Upper lobe of left lung (tissue), 6 donors: Measurements from ENCODE around the gene P2RX3. TPM values are rescaled to one million over a fixed set of nuclear protein-coding genes. Genes with fewer than 3 reads are reported as not detected.

ENCODE experiments used
- ATAC-seq, 2 donors: fragments of 200-7000 bp; cut with Tn5 transposase; one replicate each; pipeline ENCODE4 v1.9.1; 2022; ENCODE audit warnings: mild to moderate bottlenecking in 2 of 2, moderate library complexity in 2 of 2; ENCODE audit not compliant: low FRiP score in 2 of 2
- DNase-seq, 2 donors: peaks; one replicate each; pipeline ENCODE4 v3.0.0-alpha.2; 2019 to 2020
- H3K27ac ChIP-seq, 4 donors: fragments of 200-600 bp; sonication (generic); one replicate each; pipeline ENCODE4 v1.5.1; 2016 to 2019
- H3K27me3 ChIP-seq, 4 donors: fragments of 200-600 bp; sonication (generic); one replicate each; pipeline ENCODE4 v1.5.1; 2017 to 2019
- H3K36me3 ChIP-seq, 4 donors: fragments of 200-600 bp; sonication (generic); one replicate each; pipeline ENCODE4 v1.5.1; 2016 to 2019
- H3K4me1 ChIP-seq, 4 donors: fragments of 200-600 bp; sonication (generic); one replicate each; pipeline ENCODE4 v1.5.1; 2018 to 2019
- H3K4me3 ChIP-seq, 4 donors: fragments of 200-600 bp; sonication (generic); one replicate each; pipeline ENCODE4 v1.5.1; 2017 to 2019; ENCODE audit warnings: mild to moderate bottlenecking in 2 of 4, moderate library complexity in 1 of 4
- H3K9me3 ChIP-seq, 4 donors: fragments of 200-600 bp; sonication (generic); one replicate each; pipeline ENCODE4 v1.5.1; 2018 to 2019
- EP300 ChIP-seq, 4 donors: sonication (generic); formaldehyde crosslinking; IDR thresholded peaks; one replicate each; pipeline ENCODE4 v1.5.1; 2017; ENCODE audit warnings: antibody characterized with exemption in 4 of 4, control low read depth in 2 of 4
- POLR2A ChIP-seq, 4 donors: fragments of 450-650 bp; IDR thresholded peaks; one replicate each; pipeline ENCODE4 v1.5.1; 2016 to 2017; ENCODE audit warnings: antibody characterized with exemption in 4 of 4, mild to moderate bottlenecking in 2 of 4
- POLR2AphosphoS5 ChIP-seq, 2 donors: sonication (generic); formaldehyde crosslinking; IDR thresholded peaks; one replicate each; pipeline ENCODE4 v1.5.1; 2017; ENCODE audit warnings: antibody characterized with exemption in 2 of 2
- total RNA-seq, 6 donors: library from RNA; depleted of rRNA in 4 of 6; stranded (reverse); fragments of >200 nt in 4 of 6; gene quantifications; one replicate each; pipeline versions ENCODE4 v1.1.0 to v1.2.1, GENCODE V29; 2016 to 2021
- TF ChIP-seq, protein P1 (sequence below), 6 experiments: fragments of 450-650 bp in 4 of 6; fragments of 200-600 bp in 2 of 6; sonication (generic) in 2 of 6; IDR thresholded peaks; one replicate each; pipeline ENCODE4 v1.5.1; 2016 to 2019; ENCODE audit warnings: antibody characterized with exemption in 6 of 6
- donor health status: DM: no; HTN: no; CAD: no; lungs with moderate emphysema.
- donor health status: DM: no; HTN: yes; CAD: no; lungs with severe emphysema.

The P2RX3 gene
- total RNA-seq, 6 donors from 2014 or later: not detected

DNA sequence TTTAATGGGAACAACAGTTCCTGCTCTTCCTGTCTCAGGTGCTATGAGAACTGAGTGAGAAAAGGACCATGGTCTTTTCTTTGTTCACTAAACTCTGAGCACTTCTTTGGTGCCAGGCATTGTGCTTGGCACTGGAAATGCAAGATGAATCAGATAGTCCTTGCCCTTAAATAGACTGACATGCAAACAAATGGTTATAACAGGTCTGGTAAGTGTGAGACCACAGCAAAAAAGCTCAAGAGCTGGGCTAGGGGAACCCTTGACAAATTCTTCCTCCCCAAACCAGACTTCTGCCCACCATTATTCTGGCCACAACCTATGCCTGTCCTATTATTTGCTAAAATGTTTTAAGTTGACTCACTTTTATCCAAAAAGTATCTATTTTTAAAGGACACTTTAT is 83.7 kb downstream of the P2RX3 start:
- DNase-seq: no peak
- no peaks in the 10 kb centered on the region for H3K27me3 ChIP-seq
- no peak overlapping the region for H3K4me3 ChIP-seq
- peaks cover 35 to 42% (median 37%) of the 10 kb centered on the region in 4 donors for H3K4me1 ChIP-seq
- H3K9me3 ChIP-seq: no peaks in the 10 kb centered on the region
- TF ChIP-seq EP300 (IDR thresholded peaks at IDR 0.05) (no peak), POLR2AphosphoS5 (IDR thresholded peaks at IDR 0.05) (no peak), POLR2A (IDR thresholded peaks at IDR 0.05) (no peak)
- TF ChIP-seq, protein P1, sequence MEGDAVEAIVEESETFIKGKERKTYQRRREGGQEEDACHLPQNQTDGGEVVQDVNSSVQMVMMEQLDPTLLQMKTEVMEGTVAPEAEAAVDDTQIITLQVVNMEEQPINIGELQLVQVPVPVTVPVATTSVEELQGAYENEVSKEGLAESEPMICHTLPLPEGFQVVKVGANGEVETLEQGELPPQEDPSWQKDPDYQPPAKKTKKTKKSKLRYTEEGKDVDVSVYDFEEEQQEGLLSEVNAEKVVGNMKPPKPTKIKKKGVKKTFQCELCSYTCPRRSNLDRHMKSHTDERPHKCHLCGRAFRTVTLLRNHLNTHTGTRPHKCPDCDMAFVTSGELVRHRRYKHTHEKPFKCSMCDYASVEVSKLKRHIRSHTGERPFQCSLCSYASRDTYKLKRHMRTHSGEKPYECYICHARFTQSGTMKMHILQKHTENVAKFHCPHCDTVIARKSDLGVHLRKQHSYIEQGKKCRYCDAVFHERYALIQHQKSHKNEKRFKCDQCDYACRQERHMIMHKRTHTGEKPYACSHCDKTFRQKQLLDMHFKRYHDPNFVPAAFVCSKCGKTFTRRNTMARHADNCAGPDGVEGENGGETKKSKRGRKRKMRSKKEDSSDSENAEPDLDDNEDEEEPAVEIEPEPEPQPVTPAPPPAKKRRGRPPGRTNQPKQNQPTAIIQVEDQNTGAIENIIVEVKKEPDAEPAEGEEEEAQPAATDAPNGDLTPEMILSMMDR (IDR thresholded peaks at IDR 0.05): no peak
- peaks cover 7 to 64% (median 26%) of the 10 kb centered on the region in 4 donors for H3K36me3 ChIP-seq
- H3K27ac ChIP-seq: no peak overlapping the region
- no peak for ATAC-seq

Other genes starting within 250 kb of the P2RX3 start
- gene LRRC55, start 156.4 kb upstream of the P2RX3 start, total RNA-seq: under 1 TPM in 2 of 6 donors, not detected in 4; 0.10 to 0.11 TPM
- gene APLNR, start 101.1 kb upstream of the P2RX3 start, total RNA-seq: 1 to 10 TPM in 5 of 6 donors, not detected in 1; 1.1 to 5.7 (median 1.9) TPM
- gene TNKS1BP1, start 13.4 kb upstream of the P2RX3 start, total RNA-seq: 100 to 1,000 TPM; 120 to 322 (median 184) TPM
- gene SSRP1, start 2.5 kb upstream of the P2RX3 start, total RNA-seq: 10 to 100 TPM; 48.2 to 89.6 (median 65.5) TPM
- gene PRG3, start 42.8 kb downstream of the P2RX3 start, total RNA-seq: not detected
- gene PRG2, start 52.3 kb downstream of the P2RX3 start, total RNA-seq: 1 to 10 TPM in 3 of 6 donors, under 1 TPM in 1, not detected in 2; 0.30 to 2.6 (median 1.6) TPM
- gene SLC43A3, start 88.8 kb downstream of the P2RX3 start, total RNA-seq: 100 to 1,000 TPM in 4 of 6 donors, 10 to 100 TPM in 2; 61.6 to 177 (median 118) TPM
- gene RTN4RL2, start 122.2 kb downstream of the P2RX3 start, total RNA-seq: 1 to 10 TPM in 5 of 6 donors, not detected in 1; 1.1 to 4.1 (median 2.0) TPM
- gene SLC43A1, start 177.3 kb downstream of the P2RX3 start, total RNA-seq: 10 to 100 TPM in 5 of 6 donors, 1 to 10 TPM in 1; 7.1 to 72.3 (median 13.9) TPM
- 10 to 100 TPM in 5 of 6 donors, 1 to 10 TPM in 1; 7.3 to 62.2 (median 26.8) TPM for gene TIMM10, start 192.4 kb downstream of the P2RX3 start, total RNA-seq
- not detected for gene SMTNL1, start 199.2 kb downstream of the P2RX3 start, total RNA-seq
- 100 to 1,000 TPM in 1 of 6 donors, 10 to 100 TPM in 5; 39.8 to 142 (median 80.9) TPM for gene UBE2L6, start 229.3 kb downstream of the P2RX3 start, total RNA-seq